ENCODE results near the gene RAI14.
"Not testable (repeated sequence)": the region's sequence is repeated elsewhere in the genome, so short reads cannot be mapped to it uniquely, and the experiment has no call there.

The RAI14 gene

GRCh38 chr5:34724741-34725140 lies 68.6 kb downstream of the RAI14 start:
- DNase-seq (ENCODE audit: low read depth in 2 of 2, low spot score in 1 of 2) = no peak

- DNase-seq (ENCODE audit: low read depth in 2 of 2, low spot score in 1 of 2) = not testable (repeated sequence)
These were observed 71.1 kb downstream of the RAI14 start for GRCh38 chr5:34727166-34727749.

- DNase-seq (ENCODE audit: low read depth in 2 of 2, low spot score in 1 of 2) = no peak
These were observed 72.1 kb downstream of the RAI14 start for GRCh38 chr5:34728236-34728635.

- no peak for DNase-seq (ENCODE audit: low read depth in 2 of 2, low spot score in 1 of 2)
These were observed 75.5 kb downstream of the RAI14 start for GRCh38 chr5:34731435-34732232.

- no peak for DNase-seq (ENCODE audit: low read depth in 2 of 2, low spot score in 1 of 2)
These were observed 78.2 kb downstream of the RAI14 start for GRCh38 chr5:34734326-34734725.

- no peak for DNase-seq (ENCODE audit: low read depth in 2 of 2, low spot score in 1 of 2)
These were observed 79.6 kb downstream of the RAI14 start for GRCh38 chr5:34735491-34736426.

GRCh38 chr5:34736445-34737115 lies 80.5 kb downstream of the RAI14 start:
- DNase-seq (ENCODE audit: low read depth in 2 of 2, low spot score in 1 of 2) = no peak

- DNase-seq (ENCODE audit: low read depth in 2 of 2, low spot score in 1 of 2) = no peak
These were observed 81.6 kb downstream of the RAI14 start for GRCh38 chr5:34737731-34738130.

GRCh38 chr5:34738381-34738780 lies 82.3 kb downstream of the RAI14 start:
- DNase-seq (ENCODE audit: low read depth in 2 of 2, low spot score in 1 of 2) = no peak

GRCh38 chr5:34740389-34740806 lies 84.3 kb downstream of the RAI14 start:
- DNase-seq (ENCODE audit: low read depth in 2 of 2, low spot score in 1 of 2) = no peak

GRCh38 chr5:34742061-34742460 lies 85.9 kb downstream of the RAI14 start:
- DNase-seq (ENCODE audit: low read depth in 2 of 2, low spot score in 1 of 2) = no peak

GRCh38 chr5:34743878-34744277 lies 87.8 kb downstream of the RAI14 start:
- DNase-seq (ENCODE audit: low read depth in 2 of 2, low spot score in 1 of 2) = no peak

GRCh38 chr5:34748431-34748830 lies 92.3 kb downstream of the RAI14 start:
- DNase-seq (ENCODE audit: low read depth in 2 of 2, low spot score in 1 of 2) = no peak

GRCh38 chr5:34749431-34749873 lies 93.3 kb downstream of the RAI14 start:
- no peak for DNase-seq (ENCODE audit: low read depth in 2 of 2, low spot score in 1 of 2)

GRCh38 chr5:34750206-34750605 lies 94.1 kb downstream of the RAI14 start:
- no peak for DNase-seq (ENCODE audit: low read depth in 2 of 2, low spot score in 1 of 2)

- no peak for DNase-seq (ENCODE audit: low read depth in 2 of 2, low spot score in 1 of 2)
These were observed 95.9 kb downstream of the RAI14 start for GRCh38 chr5:34751807-34752736.

- not testable (repeated sequence) for DNase-seq (ENCODE audit: low read depth in 2 of 2, low spot score in 1 of 2)
These were observed 97.1 kb downstream of the RAI14 start for GRCh38 chr5:34753236-34753635.

GRCh38 chr5:34755926-34756325 lies 99.8 kb downstream of the RAI14 start:
- no peak for DNase-seq (ENCODE audit: low read depth in 2 of 2, low spot score in 1 of 2)

- no peak for DNase-seq (ENCODE audit: low read depth in 2 of 2, low spot score in 1 of 2)
These were observed 100.9 kb downstream of the RAI14 start for GRCh38 chr5:34756781-34757624.

All from stimulated activated CD8-positive, alpha-beta memory T cell treated with anti-CD3 and anti-CD28 coated beads, Interleukin-4, amount 100 ng/mL, for 1 hour (primary cell).